PFSK-1 (cell line): ENCODE data around the gene CTU2.

Experiments
- POLR2AphosphoS5 ChIP-seq: IDR thresholded peaks from 2 replicates; pipeline ENCODE4 v1.6.1; 2012; ENCODE audit warnings: low read depth, mild to moderate bottlenecking, control low read depth, low read length, moderate library complexity
- REST ChIP-seq, 2 experiments: IDR thresholded peaks; 2 replicates each; pipeline versions ENCODE4 v1.6.1 to v1.8.0; 2011 to 2012; ENCODE audit warnings: low read depth in 2 of 2, low read length in 2 of 2, control low read depth in 1 of 2, inconsistent platforms in 1 of 2, mild to moderate bottlenecking in 1 of 2, moderate library complexity in 1 of 2; ENCODE audit not compliant: insufficient read depth in 1 of 2

GRCh38 chr16:88706229-88706964 is at the start of gene CTU2, which contains the start of gene RNF166:
- no peak for TF ChIP-seq REST (IDR thresholded peaks at IDR 0.05; ENCODE audit: insufficient read depth in 1 of 2, low read depth in 2 of 2, low read length in 2 of 2)
- TF ChIP-seq POLR2AphosphoS5 = 0 out of 2 replicates have a peak, but pooled peaks have one; percentile 46
